Esophagus (tissue), 2 donors: ENCODE data around the gene CEMIP. TPM values are rescaled to one million over a fixed set of nuclear protein-coding genes. Genes with fewer than 3 reads are reported as not detected.

Experiments used
- H3K27ac ChIP-seq, 2 donors: one replicate each; pipeline ENCODE4 v1.5.1; 2013; ENCODE audit warnings: low read depth in 2 of 2, mild to moderate bottlenecking in 2 of 2, inconsistent platforms in 1 of 2, low read length in 1 of 2, moderate library complexity in 1 of 2
- H3K27me3 ChIP-seq, 2 donors: one replicate each; pipeline ENCODE4 v1.6.1; 2013; ENCODE audit warnings: low read length in 2 of 2, control low read depth in 1 of 2, mild to moderate bottlenecking in 1 of 2; ENCODE audit not compliant: insufficient read depth in 2 of 2, control insufficient read depth in 1 of 2
- H3K36me3 ChIP-seq, 2 donors: one replicate each; pipeline ENCODE4 v1.6.1; 2013; ENCODE audit warnings: low read length in 1 of 2; ENCODE audit not compliant: control insufficient read depth in 2 of 2, insufficient read depth in 2 of 2
- H3K4me1 ChIP-seq, 2 donors: one replicate each; pipeline ENCODE4 v1.6.1; 2013; ENCODE audit warnings: low read length in 1 of 2; ENCODE audit not compliant: control insufficient read depth in 2 of 2, insufficient read depth in 2 of 2
- H3K4me3 ChIP-seq, 2 donors: one replicate each; pipeline ENCODE4 v1.5.1; 2013; ENCODE audit warnings: low read length in 2 of 2, mild to moderate bottlenecking in 2 of 2, low read depth in 1 of 2, moderate library complexity in 1 of 2
- H3K9me3 ChIP-seq, 2 donors: one replicate each; pipeline ENCODE4 v1.6.1; 2013; ENCODE audit warnings: mild to moderate bottlenecking in 2 of 2, low read depth in 1 of 2, low read length in 1 of 2, moderate library complexity in 1 of 2; ENCODE audit not compliant: control insufficient read depth in 2 of 2, insufficient read depth in 1 of 2
- WGBS, 2 donors: extraction: QIAGEN DNeasy Blood & Tissue Kit; methylation state at CpG; one replicate each; pipeline ENCODE4 v1.1.7; 2013; 5-methylcytosine and 5-hydroxymethylcytosine counted together
- polyA plus RNA-seq, 2 donors: library from polyadenylated mRNA; stranded (reverse); fragments of 200-250 nt; gene quantifications; one replicate each; pipeline ENCODE4 v1.2.3, GENCODE V29; 2013
- donor health status: healthy with polysubstance abuse.
- donor health status: Bipolar disorder and iron deficiency.

CEMIP gene
- polyA plus RNA-seq, 2 donors, result 2.0 to 2.2 TPM

DNA sequence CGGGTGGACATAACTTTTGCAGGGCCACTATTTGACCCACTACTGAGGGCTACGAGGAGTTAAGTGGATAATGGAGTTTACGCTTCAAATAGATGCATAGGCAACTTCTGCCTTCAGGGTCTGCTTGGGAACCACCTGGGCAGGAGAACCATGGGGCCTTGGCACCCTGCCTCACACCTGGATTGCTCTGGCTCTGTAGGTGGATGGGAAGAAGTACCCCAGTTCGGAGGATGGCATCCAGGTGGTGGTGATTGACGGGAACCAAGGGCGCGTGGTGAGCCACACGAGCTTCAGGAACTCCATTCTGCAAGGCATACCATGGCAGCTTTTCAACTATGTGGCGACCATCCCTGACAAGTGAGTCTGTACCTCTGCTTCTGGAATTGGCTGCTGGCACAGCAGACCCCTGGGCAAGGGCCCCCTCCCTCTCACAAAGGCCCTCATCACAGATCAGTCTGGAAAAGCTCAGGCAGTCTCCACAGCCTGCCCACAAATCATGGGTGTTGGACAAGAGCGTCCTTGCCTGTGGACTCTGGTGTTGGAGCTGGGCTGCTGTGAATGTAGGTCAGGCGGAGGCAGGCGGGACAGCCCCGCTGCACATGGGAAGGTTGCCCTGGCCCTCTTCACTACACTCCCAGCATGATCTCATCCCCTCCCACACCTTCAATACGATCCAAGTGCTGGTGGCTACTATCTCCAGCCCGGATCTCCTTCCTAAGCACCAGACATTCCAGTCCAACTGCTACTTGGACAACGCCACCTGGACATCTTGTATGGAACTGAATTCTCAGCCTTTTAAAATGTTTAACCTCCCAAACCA, 163.8 kb downstream of the CEMIP start:
- 71 to 75% methylated on average over 16 of the region's 16 CpGs for WGBS, 2 donors
- H3K4me3 ChIP-seq, result no peak overlapping the region
- H3K27ac ChIP-seq, result no peak overlapping the region
- H3K27me3 ChIP-seq, result no peaks in the 10 kb centered on the region
- no peaks in the 10 kb centered on the region for H3K4me1 ChIP-seq
- peaks cover 13 to 30% of the 10 kb centered on the region in 2 donors for H3K36me3 ChIP-seq
- no peaks in the 10 kb centered on the region for H3K9me3 ChIP-seq

DNA sequence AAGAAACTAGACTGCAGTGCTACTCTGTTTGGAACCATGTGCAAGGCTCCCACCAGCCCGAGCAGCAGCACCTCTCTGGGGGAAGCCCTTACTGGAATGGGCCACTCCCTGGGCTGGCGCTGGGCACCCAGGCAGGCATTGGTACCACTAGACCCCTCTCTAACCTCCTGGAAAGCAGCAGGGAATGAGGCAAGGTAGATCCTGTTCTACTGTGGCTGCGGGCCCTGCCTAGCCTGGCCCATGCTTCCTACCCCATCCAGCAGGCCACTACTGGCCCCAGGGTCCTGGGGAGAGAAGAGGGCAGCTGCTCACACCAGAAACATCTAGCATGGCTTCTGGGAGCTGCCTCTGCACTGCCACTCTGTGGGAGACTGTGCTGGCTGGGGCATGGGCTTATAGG, 165.6 kb downstream of the CEMIP start:
- H3K27me3 ChIP-seq, result no peaks in the 10 kb centered on the region
- H3K4me1 ChIP-seq, result no peaks in the 10 kb centered on the region
- no peak overlapping the region for H3K27ac ChIP-seq
- H3K4me3 ChIP-seq, result no peak overlapping the region
- 96 to 99% methylated on average over 3 of the region's 3 CpGs for WGBS, 2 donors
- H3K36me3 ChIP-seq, result peaks cover 19 to 48% of the 10 kb centered on the region in 2 donors
- no peaks in the 10 kb centered on the region for H3K9me3 ChIP-seq

DNA sequence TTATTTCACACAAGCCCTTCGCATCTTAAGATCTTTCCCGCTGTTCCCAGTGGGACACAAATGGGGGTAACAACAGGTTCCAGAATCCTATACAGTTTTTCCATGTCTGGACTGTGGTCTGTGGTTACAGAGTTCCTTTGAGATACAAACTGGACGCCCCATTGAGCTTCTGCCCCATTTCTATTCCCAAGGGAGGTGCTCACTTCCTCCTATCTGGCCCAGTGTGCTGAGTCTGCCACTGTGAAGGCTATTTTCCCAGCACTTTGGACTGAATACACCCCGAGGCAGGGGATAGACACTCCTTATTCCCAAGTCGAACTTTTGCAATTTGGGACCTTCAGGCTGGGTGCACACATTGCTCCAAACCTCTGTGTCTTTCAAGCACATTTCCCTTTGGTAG, 166.4 kb downstream of the CEMIP start:
- WGBS, 2 donors, result 92 to 95% methylated on average over 5 of the region's 5 CpGs
- H3K27ac ChIP-seq, result no peak overlapping the region
- no peaks in the 10 kb centered on the region for H3K9me3 ChIP-seq
- H3K4me1 ChIP-seq, result no peaks in the 10 kb centered on the region
- no peak overlapping the region for H3K4me3 ChIP-seq
- no peaks in the 10 kb centered on the region for H3K27me3 ChIP-seq
- peaks cover 19 to 54% of the 10 kb centered on the region in 2 donors for H3K36me3 ChIP-seq

DNA sequence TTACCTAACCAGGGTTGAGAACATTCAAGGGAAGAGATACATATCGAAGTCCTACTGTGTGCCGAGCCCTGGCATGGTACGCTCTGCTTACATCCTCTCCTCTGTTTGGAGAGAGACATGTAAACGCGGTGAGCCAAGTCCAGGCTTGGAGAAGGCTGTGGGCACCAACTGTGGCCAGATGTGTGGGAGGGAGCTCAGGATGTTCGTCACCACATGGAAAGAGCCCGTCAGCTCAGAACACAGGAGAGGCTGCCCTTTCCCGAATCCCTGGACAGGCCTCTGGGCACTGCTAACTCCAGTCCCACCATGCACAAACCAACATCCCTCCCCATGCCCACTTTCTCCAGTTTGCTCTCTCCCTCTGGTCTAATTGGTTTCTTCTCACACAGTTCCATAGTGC, 167.4 kb downstream of the CEMIP start:
- no peaks in the 10 kb centered on the region for H3K27me3 ChIP-seq
- H3K4me3 ChIP-seq, result no peak overlapping the region
- H3K27ac ChIP-seq, result no peak overlapping the region
- H3K9me3 ChIP-seq, result no peaks in the 10 kb centered on the region
- peaks cover 19 to 53% of the 10 kb centered on the region in 2 donors for H3K36me3 ChIP-seq
- 91 to 93% methylated on average over 8 of the region's 8 CpGs for WGBS, 2 donors
- no peaks in the 10 kb centered on the region for H3K4me1 ChIP-seq

DNA sequence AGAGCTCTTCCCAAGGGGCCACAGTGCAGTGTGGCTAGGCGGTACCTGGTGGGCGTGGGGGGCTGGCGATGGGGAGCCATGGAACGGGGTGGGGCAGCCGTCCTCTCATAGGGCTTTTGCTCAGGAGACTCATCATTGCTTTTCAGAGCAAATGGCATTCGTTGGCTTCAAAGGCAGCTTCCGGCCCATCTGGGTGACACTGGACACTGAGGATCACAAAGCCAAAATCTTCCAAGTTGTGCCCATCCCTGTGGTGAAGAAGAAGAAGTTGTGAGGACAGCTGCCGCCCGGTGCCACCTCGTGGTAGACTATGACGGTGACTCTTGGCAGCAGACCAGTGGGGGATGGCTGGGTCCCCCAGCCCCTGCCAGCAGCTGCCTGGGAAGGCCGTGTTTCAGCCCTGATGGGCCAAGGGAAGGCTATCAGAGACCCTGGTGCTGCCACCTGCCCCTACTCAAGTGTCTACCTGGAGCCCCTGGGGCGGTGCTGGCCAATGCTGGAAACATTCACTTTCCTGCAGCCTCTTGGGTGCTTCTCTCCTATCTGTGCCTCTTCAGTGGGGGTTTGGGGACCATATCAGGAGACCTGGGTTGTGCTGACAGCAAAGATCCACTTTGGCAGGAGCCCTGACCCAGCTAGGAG, 169.6 kb downstream of the CEMIP start:
- 95 to 97% methylated on average over 13 of the region's 13 CpGs for WGBS, 2 donors
- peaks cover 19 to 50% of the 10 kb centered on the region in 2 donors for H3K36me3 ChIP-seq
- no peak overlapping the region for H3K27ac ChIP-seq
- no peak overlapping the region for H3K4me3 ChIP-seq
- no peaks in the 10 kb centered on the region for H3K9me3 ChIP-seq
- no peaks in the 10 kb centered on the region for H3K27me3 ChIP-seq
- H3K4me1 ChIP-seq, result peaks cover 0 to 6% of the 10 kb centered on the region in 2 donors

DNA sequence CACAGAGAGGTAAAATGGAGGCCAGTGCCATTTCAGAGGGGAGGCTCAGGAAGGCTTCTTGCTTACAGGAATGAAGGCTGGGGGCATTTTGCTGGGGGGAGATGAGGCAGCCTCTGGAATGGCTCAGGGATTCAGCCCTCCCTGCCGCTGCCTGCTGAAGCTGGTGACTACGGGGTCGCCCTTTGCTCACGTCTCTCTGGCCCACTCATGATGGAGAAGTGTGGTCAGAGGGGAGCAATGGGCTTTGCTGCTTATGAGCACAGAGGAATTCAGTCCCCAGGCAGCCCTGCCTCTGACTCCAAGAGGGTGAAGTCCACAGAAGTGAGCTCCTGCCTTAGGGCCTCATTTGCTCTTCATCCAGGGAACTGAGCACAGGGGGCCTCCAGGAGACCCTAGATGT, 170.6 kb downstream of the CEMIP start:
- no peaks in the 10 kb centered on the region for H3K9me3 ChIP-seq
- H3K27me3 ChIP-seq, result no peaks in the 10 kb centered on the region
- peaks cover 16 to 50% of the 10 kb centered on the region in 2 donors for H3K36me3 ChIP-seq
- no peak overlapping the region for H3K27ac ChIP-seq
- no peak overlapping the region for H3K4me3 ChIP-seq
- 95 to 96% methylated on average over 4 of the region's 4 CpGs for WGBS, 2 donors
- peaks cover 0 to 14% of the 10 kb centered on the region in 2 donors for H3K4me1 ChIP-seq

DNA sequence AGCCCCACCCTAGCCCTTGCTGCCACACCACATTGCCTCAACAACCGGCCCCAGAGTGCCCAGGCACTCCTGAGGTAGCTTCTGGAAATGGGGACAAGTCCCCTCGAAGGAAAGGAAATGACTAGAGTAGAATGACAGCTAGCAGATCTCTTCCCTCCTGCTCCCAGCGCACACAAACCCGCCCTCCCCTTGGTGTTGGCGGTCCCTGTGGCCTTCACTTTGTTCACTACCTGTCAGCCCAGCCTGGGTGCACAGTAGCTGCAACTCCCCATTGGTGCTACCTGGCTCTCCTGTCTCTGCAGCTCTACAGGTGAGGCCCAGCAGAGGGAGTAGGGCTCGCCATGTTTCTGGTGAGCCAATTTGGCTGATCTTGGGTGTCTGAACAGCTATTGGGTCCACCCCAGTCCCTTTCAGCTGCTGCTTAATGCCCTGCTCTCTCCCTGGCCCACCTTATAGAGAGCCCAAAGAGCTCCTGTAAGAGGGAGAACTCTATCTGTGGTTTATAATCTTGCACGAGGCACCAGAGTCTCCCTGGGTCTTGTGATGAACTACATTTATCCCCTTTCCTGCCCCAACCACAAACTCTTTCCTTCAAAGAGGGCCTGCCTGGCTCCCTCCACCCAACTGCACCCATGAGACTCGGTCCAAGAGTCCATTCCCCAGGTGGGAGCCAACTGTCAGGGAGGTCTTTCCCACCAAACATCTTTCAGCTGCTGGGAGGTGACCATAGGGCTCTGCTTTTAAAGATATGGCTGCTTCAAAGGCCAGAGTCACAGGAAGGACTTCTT, 171.3 kb downstream of the CEMIP start:
- H3K27ac ChIP-seq, result no peak overlapping the region
- H3K4me3 ChIP-seq, result no peak overlapping the region
- no peaks in the 10 kb centered on the region for H3K9me3 ChIP-seq
- H3K36me3 ChIP-seq, result peaks cover 15 to 44% of the 10 kb centered on the region in 2 donors
- no peaks in the 10 kb centered on the region for H3K27me3 ChIP-seq
- WGBS, 2 donors, result 94 to 96% methylated on average over 8 of the region's 8 CpGs
- peaks cover 0 to 14% of the 10 kb centered on the region in 2 donors for H3K4me1 ChIP-seq

DNA sequence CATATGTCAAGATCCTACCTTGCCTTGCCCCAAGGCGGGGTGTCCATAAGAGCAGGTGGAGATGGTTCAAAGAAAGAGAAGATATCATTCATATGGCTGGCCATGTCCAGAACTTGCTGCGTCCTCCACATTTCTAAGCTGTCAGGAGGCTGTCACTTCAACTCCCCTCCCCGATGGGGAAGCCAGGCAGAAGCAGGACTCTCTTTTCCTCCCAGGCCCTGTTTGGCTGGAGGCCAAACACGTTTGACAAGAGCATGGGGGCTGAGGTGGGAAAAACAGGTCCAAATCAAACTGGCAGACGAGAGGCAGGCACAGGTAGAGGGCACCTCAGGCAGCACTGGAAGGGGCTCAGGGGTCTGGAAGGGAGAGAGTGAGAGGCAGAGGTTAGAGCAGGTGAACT, 172.8 kb downstream of the CEMIP start:
- 75 to 79% methylated on average over 5 of the region's 5 CpGs for WGBS, 2 donors
- H3K36me3 ChIP-seq, result peaks cover 8 to 39% of the 10 kb centered on the region in 2 donors
- H3K27ac ChIP-seq, result no peak overlapping the region
- H3K9me3 ChIP-seq, result no peaks in the 10 kb centered on the region
- no peaks in the 10 kb centered on the region for H3K27me3 ChIP-seq
- H3K4me3 ChIP-seq, result no peak overlapping the region
- H3K4me1 ChIP-seq, result peaks cover 0 to 14% of the 10 kb centered on the region in 2 donors
